ENCODE measurements around the gene RDH16.
A peak's percentile ranks its signal among the peaks of the same experiment; 100 is the strongest.
"Not testable (repeated sequence)": the region's sequence is repeated elsewhere in the genome, so short reads cannot be mapped to it uniquely, and the experiment has no call there.

Gene RDH16

DNA sequence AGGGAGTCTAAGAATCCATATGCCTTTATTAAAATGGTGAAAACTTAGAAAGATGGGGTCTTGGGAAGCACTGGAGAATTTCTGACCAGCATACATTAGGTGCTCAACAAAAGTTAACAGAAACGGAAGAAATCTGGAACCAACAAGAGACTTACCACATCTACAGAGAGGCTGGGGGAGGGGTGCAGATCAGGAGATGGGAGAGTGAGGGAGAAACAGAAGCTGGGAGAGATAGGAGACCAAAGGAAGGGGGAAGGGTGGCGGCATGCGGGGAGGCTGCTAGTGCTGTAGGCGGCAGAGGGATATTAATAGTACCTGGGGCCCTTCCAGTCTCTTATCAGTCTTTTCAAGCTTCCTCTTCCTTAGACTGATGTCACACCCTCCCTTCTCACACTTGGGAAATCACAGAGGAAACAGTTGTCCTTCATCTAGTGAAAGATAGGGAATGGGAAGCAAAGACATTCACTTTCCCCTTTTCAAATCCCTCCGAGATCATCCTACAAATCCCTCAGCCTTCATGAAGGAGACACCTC, 30.9 kb upstream of the RDH16 start:
- DNase-seq, result no peak

GRCh38 chr12:56987551-56988053, 30.2 kb upstream of the RDH16 start:
- peak; percentile 39 to 82 for DNase-seq

GRCh38 chr12:56987011-56987410, 29.6 kb upstream of the RDH16 start:
- no peak for DNase-seq

DNA sequence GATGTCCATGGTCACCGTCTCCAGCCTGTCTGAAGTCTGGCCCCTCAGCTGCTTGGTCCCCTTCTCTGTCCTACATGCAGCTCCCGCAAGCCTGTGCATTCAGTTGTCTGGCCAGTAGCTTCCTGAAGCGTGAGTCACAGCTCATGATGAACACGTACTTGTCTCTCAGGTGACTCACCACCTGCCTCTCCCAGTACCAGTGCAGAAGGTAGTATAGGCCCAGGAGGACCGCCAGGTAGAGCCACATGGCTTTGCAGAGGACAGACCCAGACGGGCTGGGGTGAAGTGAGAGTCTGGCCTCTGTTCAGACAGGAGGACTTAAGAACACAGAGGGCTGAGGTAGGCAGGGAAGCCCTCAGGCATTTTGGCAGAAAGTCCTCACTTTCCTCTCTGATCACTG, 28.3 kb upstream of the RDH16 start:
- not testable (repeated sequence) for DNase-seq

DNA sequence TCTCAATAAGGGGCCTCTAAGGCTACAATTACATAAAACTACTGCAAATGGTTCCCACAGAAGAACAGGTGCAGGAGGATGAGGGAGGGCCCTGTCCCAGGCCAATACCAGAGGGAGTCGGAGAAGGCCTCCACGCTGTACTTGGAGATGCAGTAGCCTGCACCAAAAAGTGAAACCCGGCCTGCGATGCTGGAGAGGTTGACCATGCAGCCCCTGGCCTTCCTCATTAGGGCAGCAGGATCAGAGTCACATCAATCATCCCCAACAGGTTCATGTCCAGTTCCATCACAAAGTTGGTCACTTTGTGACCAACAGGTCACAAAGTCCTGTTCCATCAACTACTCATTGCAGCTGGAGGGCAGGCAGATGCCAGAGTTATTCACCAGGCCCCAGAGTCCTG, 26.0 kb upstream of the RDH16 start:
- no peak for DNase-seq

DNA sequence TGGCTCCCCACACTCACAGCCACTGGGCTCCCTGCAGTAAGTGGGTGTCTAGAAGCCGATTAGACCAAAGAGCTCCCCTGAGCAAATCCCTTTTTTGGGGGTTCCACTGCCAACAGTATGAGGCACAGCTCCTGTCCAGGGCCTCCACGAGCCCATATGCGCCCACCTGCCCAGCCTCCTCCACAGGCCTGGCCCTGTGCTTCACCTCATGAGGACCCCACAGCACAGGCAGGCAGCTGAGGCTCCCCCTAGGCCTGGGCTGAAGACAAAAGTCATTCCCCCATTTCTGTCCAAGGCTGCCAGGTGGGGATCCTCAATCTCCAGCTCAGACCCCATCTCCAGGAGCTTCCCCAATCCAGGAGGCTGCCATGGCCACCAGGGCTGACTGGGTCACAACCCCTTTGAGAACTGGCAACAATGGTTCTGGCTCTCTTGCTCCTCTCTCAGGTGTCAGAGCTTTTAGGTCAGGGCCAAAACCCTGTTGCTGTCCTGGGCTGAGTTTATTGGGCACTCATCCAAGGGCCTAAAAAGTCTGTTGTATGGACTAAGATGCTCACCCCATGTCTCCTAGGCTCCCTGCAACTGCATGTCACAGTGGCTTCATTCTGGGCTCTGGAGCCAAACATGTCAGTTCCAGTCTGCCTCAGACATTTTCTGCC, 25.3 kb upstream of the RDH16 start:
- DNase-seq, result not testable (repeated sequence)

GRCh38 chr12:56980941-56981530, 23.6 kb upstream of the RDH16 start:
- DNase-seq, result no peak

- DNase-seq, result no peak
These were observed 22.9 kb upstream of the RDH16 start for GRCh38 chr12:56980268-56980667.

GRCh38 chr12:56979628-56980027, 22.2 kb upstream of the RDH16 start:
- DNase-seq, result no peak

DNA sequence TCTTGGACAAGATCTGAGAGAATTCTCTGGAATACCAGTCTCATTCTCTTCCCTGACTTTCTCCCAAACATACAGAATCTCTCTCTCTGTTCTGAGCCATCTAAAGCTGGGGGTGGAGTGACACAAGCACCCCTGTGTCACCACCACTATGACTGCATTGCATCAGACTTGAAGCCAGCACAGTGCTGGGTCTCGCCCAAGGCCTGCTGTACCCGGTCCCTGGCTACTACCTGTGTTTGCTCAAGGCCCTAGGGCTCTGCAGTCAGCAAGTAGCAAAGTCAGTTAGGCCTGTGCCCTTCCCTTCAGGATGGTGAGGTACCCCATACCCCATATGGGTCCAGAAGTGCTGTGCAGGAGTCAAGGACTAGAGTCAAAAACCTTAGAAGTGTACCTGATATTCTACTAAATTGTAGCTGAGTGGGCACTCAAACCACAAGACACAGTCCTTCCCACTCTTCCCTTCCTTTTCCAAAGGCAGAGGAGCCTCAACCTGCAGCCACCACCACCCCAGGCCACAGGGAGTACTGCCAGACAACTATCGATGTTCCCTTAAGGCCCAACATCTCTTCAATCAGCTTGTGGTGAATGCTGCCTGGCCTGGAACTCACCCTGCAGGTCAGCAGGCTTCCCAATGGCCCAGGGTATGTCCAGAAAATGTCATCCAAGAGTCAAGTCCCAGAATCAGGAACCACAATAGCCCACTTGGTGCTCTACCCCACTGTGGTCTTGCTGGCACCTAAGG, 21.2 kb upstream of the RDH16 start:
- no peak for DNase-seq

GRCh38 chr12:56977361-56977760, 20.0 kb upstream of the RDH16 start:
- DNase-seq, result not testable (repeated sequence)

DNA sequence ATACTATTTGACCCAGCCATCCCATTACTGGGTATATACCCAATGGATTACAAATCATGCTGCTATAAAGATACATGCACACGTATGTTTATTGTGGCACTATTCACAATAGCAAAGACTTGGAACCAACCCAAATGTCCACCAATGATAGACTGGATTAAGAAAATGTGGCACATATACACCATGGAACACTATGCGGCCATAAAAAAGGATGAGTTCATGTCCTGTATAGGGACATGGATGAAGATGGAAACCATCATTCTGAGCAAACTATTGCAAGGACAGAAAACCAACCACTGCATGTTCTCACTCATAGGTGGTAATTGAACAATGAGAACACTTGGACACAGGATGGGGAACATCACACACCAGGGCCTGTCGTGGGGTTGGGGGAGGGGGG, 16.8 kb upstream of the RDH16 start:
- not testable (repeated sequence) for DNase-seq

DNA sequence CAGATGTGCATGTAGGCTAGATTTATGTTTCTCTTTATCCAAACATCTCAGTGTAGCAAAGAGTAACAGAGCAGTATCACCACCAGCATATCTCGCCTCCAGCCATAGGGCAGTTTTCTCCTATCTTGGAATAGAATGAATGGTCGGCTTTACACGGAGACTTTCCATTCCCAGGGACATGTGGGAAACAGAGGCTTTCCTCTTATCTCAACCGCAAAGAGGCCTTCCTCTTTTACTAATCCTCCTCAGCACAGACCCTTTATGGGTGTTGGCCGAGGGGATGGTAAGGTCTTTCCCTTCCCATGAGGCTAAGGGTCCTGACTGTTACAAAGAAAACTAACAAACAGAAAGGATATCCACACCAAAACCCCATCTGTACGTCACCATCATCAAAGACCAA, 11.5 kb upstream of the RDH16 start:
- DNase-seq, result not testable (repeated sequence)

- DNase-seq, result not testable (repeated sequence)
These were observed 8.7 kb upstream of the RDH16 start for GRCh38 chr12:56965997-56966642.

DNA sequence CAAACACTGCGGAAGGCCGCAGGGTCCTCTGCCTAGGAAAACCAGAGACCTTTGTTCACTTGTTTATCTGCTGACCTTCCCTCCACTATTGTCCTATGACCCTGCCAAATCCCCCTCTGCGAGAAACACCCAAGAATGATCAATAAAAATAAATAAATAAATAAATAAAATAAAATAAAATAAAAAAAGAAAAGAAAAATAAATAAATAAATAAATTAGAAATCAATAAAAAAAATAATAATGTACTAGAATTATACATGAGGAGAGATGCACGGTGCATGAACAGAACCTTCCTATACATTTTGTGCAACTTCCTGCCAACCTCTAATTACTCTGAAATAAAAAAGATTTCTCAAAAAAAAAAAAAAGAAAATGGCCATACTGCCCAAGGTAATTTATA, 7.7 kb upstream of the RDH16 start:
- not testable (repeated sequence) for DNase-seq

DNA sequence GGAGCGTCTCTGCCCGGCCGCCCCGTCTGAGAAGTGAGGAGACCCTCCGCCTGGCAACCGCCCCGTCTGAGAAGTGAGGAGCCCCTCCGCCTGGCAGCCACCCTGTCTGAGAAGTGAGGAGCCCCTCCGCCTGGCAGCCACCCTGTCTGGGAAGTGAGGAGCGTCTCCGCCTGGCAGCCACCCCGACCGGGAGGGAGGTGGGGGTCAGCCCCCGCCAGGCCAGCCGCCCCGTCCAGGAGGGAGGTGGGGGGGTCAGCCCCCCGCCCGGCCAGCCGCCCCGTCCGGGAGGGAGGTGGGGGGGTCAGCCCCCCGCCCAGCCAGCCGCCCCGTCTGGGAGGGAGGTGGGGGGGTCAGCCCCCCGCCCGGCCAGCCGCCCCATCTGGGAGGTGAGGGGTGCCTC, 6.1 kb upstream of the RDH16 start:
- DNase-seq, result not testable (repeated sequence)

- DNase-seq, result not testable (repeated sequence)
These were observed 4.8 kb upstream of the RDH16 start for GRCh38 chr12:56962247-56962646.

DNA sequence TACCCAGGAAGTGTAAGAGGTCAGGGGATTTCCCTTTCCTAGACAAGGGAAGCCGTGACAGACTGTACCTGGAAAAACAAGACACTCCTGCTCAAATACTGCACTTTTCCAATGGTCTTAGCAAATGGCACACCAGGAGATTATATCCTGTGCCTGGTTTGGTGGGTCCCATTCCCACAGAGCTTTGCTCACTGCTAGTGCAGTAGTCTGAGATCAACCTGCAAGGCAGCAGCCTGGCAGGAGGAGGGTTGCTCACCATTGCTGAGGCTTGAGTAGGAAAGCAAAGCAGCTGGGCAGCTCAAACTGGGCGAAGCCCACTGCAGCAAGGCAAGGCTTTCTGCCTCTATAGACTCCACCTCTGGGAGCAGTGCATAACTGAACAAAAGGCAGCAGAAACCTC, 1.0 kb upstream of the RDH16 start:
- no peak for DNase-seq

- DNase-seq, result no peak
These were observed 1.7 kb downstream of the RDH16 start for GRCh38 chr12:56955631-56956256.

DNA sequence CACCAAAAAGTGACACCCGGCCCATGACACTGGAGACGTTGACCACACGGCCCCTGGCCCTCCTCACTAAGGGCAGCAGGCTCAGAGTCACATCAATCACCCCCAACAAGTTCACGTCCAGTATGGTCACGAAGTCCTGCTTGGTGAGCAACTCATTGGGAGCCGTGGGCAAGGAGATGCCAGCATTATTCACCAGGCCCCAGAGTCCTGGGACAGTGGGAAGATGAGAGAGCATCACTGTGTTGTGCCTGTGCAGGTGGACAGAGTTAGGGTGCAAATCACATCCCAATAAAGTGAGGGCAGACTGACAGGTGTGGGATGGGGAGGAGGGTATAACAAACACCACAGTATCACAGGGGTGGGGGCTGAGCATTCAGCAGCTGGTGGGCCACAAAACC, 2.5 kb downstream of the RDH16 start:
- DNase-seq, result no peak

GRCh38 chr12:56954057-56954957, 3.1 kb downstream of the RDH16 start:
- DNase-seq, result no peak

GRCh38 chr12:56953314-56953713, 4.1 kb downstream of the RDH16 start:
- no peak for DNase-seq

All from NCI-H446 (cell line).